ENCODE results near the gene LTB4R. TPM values are rescaled to one million over a fixed set of nuclear protein-coding genes. Genes with fewer than 3 reads are reported as not detected.

The LTB4R gene
- 4.7 and 5.3 TPM in 2 replicates for total RNA-seq
- long read RNA-seq, result 0 reads

- peak within 1 kb of the TSS; percentile 24 for H3K27ac Mint-ChIP-seq (ENCODE audit: unreplicated experiment)
- H3K4me3 Mint-ChIP-seq, result no peak within 1 kb of the TSS
- no peak for DNase-seq (ENCODE audit: low read depth, low spot score)
- no peaks in the 10 kb centered on the region for H3K27me3 Mint-ChIP-seq (ENCODE audit: low read depth)
- H3K4me1 Mint-ChIP-seq, result peaks cover 5% of the 10 kb centered on the region
- TF ChIP-seq, protein P1, sequence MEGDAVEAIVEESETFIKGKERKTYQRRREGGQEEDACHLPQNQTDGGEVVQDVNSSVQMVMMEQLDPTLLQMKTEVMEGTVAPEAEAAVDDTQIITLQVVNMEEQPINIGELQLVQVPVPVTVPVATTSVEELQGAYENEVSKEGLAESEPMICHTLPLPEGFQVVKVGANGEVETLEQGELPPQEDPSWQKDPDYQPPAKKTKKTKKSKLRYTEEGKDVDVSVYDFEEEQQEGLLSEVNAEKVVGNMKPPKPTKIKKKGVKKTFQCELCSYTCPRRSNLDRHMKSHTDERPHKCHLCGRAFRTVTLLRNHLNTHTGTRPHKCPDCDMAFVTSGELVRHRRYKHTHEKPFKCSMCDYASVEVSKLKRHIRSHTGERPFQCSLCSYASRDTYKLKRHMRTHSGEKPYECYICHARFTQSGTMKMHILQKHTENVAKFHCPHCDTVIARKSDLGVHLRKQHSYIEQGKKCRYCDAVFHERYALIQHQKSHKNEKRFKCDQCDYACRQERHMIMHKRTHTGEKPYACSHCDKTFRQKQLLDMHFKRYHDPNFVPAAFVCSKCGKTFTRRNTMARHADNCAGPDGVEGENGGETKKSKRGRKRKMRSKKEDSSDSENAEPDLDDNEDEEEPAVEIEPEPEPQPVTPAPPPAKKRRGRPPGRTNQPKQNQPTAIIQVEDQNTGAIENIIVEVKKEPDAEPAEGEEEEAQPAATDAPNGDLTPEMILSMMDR (conservative IDR thresholded peaks at IDR 0.05), result no peak
- H3K9me3 Mint-ChIP-seq, result no peaks in the 10 kb centered on the region
- H3K36me3 Mint-ChIP-seq (ENCODE audit: low read depth), result peaks cover 3% of the 10 kb centered on the region
These were observed at the start of gene LTB4R for GRCh38 chr14:24310646-24311604. TSS of gene LTB4R (plus strand) at chr14:24311502. CDS start at chr14:24315652, 4,150 bp downstream.

GRCh38 chr14:24261969-24262327, 49.4 kb upstream of the LTB4R start:
- no peaks in the 10 kb centered on the region for H3K4me1 Mint-ChIP-seq

GRCh38 chr14:24262821-24263733, 48.2 kb upstream of the LTB4R start, which contains the start of gene TGM1:
TSS of gene TGM1 (minus strand) at chr14:24263177. CDS start at chr14:24262352, 825 bp downstream.
- Mint-ChIP-seq H3K36me3 (ENCODE audit: low read depth) (peaks cover 2% of the 10 kb centered on the region), H3K4me1 (no peaks in the 10 kb centered on the region), H3K9me3 (no peaks in the 10 kb centered on the region), H3K4me3 (no peak within 1 kb of the TSS), H3K27me3 (ENCODE audit: low read depth) (no peaks in the 10 kb centered on the region), H3K27ac (ENCODE audit: unreplicated experiment) (no peak within 1 kb of the TSS)
- TF ChIP-seq, protein P1 (conservative IDR thresholded peaks at IDR 0.05), result no peak
- no peak for DNase-seq (ENCODE audit: low read depth, low spot score)

More at GRCh38 chr14:24261969-24262327, 49.4 kb upstream of the LTB4R start:
- H3K27ac Mint-ChIP-seq (ENCODE audit: unreplicated experiment), result no peak overlapping the region
- no peak overlapping the region for H3K4me3 Mint-ChIP-seq
- no peaks in the 10 kb centered on the region for H3K27me3 Mint-ChIP-seq (ENCODE audit: low read depth)
- DNase-seq (ENCODE audit: low read depth, low spot score), result no peak
- no peaks in the 10 kb centered on the region for H3K36me3 Mint-ChIP-seq (ENCODE audit: low read depth)
- TF ChIP-seq, protein P1 (conservative IDR thresholded peaks at IDR 0.05), result no peak
- no peaks in the 10 kb centered on the region for H3K9me3 Mint-ChIP-seq

DNA sequence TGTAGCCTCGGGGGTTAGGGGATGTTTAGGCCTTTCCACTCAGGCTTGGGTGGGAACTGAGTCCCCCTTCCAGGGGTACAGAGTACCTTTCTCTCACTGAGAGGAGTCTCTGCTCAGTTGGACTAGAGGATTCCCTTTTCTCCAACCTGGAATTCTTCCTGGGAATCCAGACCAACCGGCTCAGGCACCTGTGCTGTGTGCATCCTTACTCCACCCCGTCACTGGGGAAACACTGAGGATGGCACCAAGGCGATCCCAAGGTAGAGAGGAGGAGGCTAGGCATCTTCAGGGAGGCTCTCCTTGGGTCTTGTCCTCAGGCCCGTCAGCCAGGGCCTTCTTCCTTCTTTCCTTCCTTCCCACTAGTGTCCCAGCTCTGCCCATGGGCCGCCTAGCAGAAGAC, 47.5 kb upstream of the LTB4R start:
- H3K36me3 Mint-ChIP-seq (ENCODE audit: low read depth), result peaks cover 2% of the 10 kb centered on the region
- no peaks in the 10 kb centered on the region for H3K4me1 Mint-ChIP-seq
- H3K9me3 Mint-ChIP-seq, result no peaks in the 10 kb centered on the region
- no peak overlapping the region for H3K27ac Mint-ChIP-seq (ENCODE audit: unreplicated experiment)
- TF ChIP-seq, protein P1 (conservative IDR thresholded peaks at IDR 0.05), result no peak
- no peaks in the 10 kb centered on the region for H3K27me3 Mint-ChIP-seq (ENCODE audit: low read depth)
- H3K4me3 Mint-ChIP-seq, result no peak overlapping the region
- DNase-seq (ENCODE audit: low read depth, low spot score), result no peak

GRCh38 chr14:24264298-24264697, 47.0 kb upstream of the LTB4R start:
- TF ChIP-seq, protein P1 (conservative IDR thresholded peaks at IDR 0.05), result no peak
- DNase-seq (ENCODE audit: low read depth, low spot score), result no peak
- Mint-ChIP-seq H3K27me3 (ENCODE audit: low read depth) (no peaks in the 10 kb centered on the region), H3K4me1 (no peaks in the 10 kb centered on the region), H3K9me3 (no peaks in the 10 kb centered on the region), H3K36me3 (ENCODE audit: low read depth) (peaks cover 2% of the 10 kb centered on the region), H3K4me3 (no peak overlapping the region), H3K27ac (ENCODE audit: unreplicated experiment) (peak overlapping the region; percentile 84)
